GM19324 (cell line): Measurements from ENCODE around the gene RRN3.
"Not testable (repeated sequence)": the region's sequence is repeated elsewhere in the genome, so short reads cannot be mapped to it uniquely, and the experiment has no call there.

Experiments used
- ATAC-seq: cut with Tn5 transposase; IDR thresholded peaks from one replicate; pipeline ENCODE4 v1.9.1; 2021; ENCODE audit warnings: mild to moderate bottlenecking, moderate library complexity; ENCODE audit not compliant: unreplicated experiment, low FRiP score

RRN3 gene

GRCh38 chr16:15093955-15094827 lies at the start of gene RRN3:
TSS of gene RRN3 (minus strand) at chr16:15094272. CDS start at chr16:15094233, 39 bp downstream.
- ATAC-seq: peak; percentile 98

- ATAC-seq: not testable (repeated sequence)
Measured at GRCh38 chr16:15143601-15144091, 49.6 kb upstream of the RRN3 start.

GRCh38 chr16:15142891-15143600 lies 49.0 kb upstream of the RRN3 start:
- ATAC-seq: not testable (repeated sequence)

- not testable (repeated sequence) for ATAC-seq
Measured at GRCh38 chr16:15142107-15142890, 48.2 kb upstream of the RRN3 start.

GRCh38 chr16:15141586-15141985 lies 47.5 kb upstream of the RRN3 start:
- no peak for ATAC-seq

GRCh38 chr16:15140444-15141365 lies 46.6 kb upstream of the RRN3 start:
- not testable (repeated sequence) for ATAC-seq

GRCh38 chr16:15137514-15137913 lies 43.4 kb upstream of the RRN3 start:
- ATAC-seq: not testable (repeated sequence)

- not testable (repeated sequence) for ATAC-seq
Measured at GRCh38 chr16:15135483-15136360, 41.6 kb upstream of the RRN3 start.

- ATAC-seq: not testable (repeated sequence)
Measured at GRCh38 chr16:15134752-15135482, 40.8 kb upstream of the RRN3 start.

- not testable (repeated sequence) for ATAC-seq
Measured at GRCh38 chr16:15133554-15133953, 39.5 kb upstream of the RRN3 start.

GRCh38 chr16:15132719-15133428 lies 38.8 kb upstream of the RRN3 start:
- not testable (repeated sequence) for ATAC-seq

- not testable (repeated sequence) for ATAC-seq
Measured at GRCh38 chr16:15130943-15131700, 37.0 kb upstream of the RRN3 start.

- not testable (repeated sequence) for ATAC-seq
Measured at GRCh38 chr16:15130256-15130932, 36.3 kb upstream of the RRN3 start.

- not testable (repeated sequence) for ATAC-seq
Measured at GRCh38 chr16:15127641-15128425, 33.8 kb upstream of the RRN3 start.

GRCh38 chr16:15100372-15100987 lies 6.4 kb upstream of the RRN3 start:
- ATAC-seq: not testable (repeated sequence)
